Raji (cell line): Measurements from ENCODE around the gene ADH6.

Experiments
- POLR2A ChIP-seq: IDR thresholded peaks from 2 replicates; pipeline ENCODE4 v1.6.1; 2011; ENCODE audit warnings: low read depth, low read length, control low read depth; ENCODE audit not compliant: insufficient read depth

ADH6 gene

GRCh38 chr4:99202536-99202935 lies 16.5 kb downstream of the ADH6 start:
- TF ChIP-seq POLR2A = no peak

- TF ChIP-seq POLR2A = no peak
Observed at GRCh38 chr4:99202094-99202493, 17.0 kb downstream of the ADH6 start.

- TF ChIP-seq POLR2A = no peak
Observed at GRCh38 chr4:99201690-99202089, 17.4 kb downstream of the ADH6 start.

- no peak for TF ChIP-seq POLR2A
Observed at GRCh38 chr4:99200138-99200537, 18.9 kb downstream of the ADH6 start.

GRCh38 chr4:99190336-99190735 lies 28.7 kb downstream of the ADH6 start:
- no peak for TF ChIP-seq POLR2A

GRCh38 chr4:99186029-99186428 lies 33.0 kb downstream of the ADH6 start:
- TF ChIP-seq POLR2A = no peak

GRCh38 chr4:99185581-99185980 lies 33.5 kb downstream of the ADH6 start:
- no peak for TF ChIP-seq POLR2A

- no peak for TF ChIP-seq POLR2A
Observed at GRCh38 chr4:99180382-99181070, 38.5 kb downstream of the ADH6 start.

GRCh38 chr4:99179626-99180025 lies 39.4 kb downstream of the ADH6 start:
- TF ChIP-seq POLR2A = no peak

GRCh38 chr4:99179178-99179577 lies 39.9 kb downstream of the ADH6 start:
- TF ChIP-seq POLR2A = no peak

- TF ChIP-seq POLR2A = no peak
Observed at GRCh38 chr4:99166544-99166943, 52.5 kb downstream of the ADH6 start.

GRCh38 chr4:99165978-99166377 lies 53.1 kb downstream of the ADH6 start:
- no peak for TF ChIP-seq POLR2A

- TF ChIP-seq POLR2A = no peak
Observed at GRCh38 chr4:99161373-99162099, 57.5 kb downstream of the ADH6 start.

- TF ChIP-seq POLR2A = no peak
Observed at GRCh38 chr4:99159699-99160098, 59.3 kb downstream of the ADH6 start.

- no peak for TF ChIP-seq POLR2A
Observed at GRCh38 chr4:99157478-99157935, 61.5 kb downstream of the ADH6 start.

- TF ChIP-seq POLR2A = no peak
Observed at GRCh38 chr4:99156992-99157391, 62.1 kb downstream of the ADH6 start.
